Stomach (tissue), 4 donors: Measurements from ENCODE around the gene FGF12.

Source experiments
- CTCF ChIP-seq, 7 experiments: fragments of 450-650 bp in 4 of 7; fragments of 200-600 bp in 3 of 7; sonication (generic) in 3 of 7; IDR thresholded peaks; one replicate each; pipeline ENCODE4 v1.5.1; 2016 to 2019; ENCODE audit warnings: antibody characterized with exemption in 7 of 7, control low read depth in 2 of 7, mild to moderate bottlenecking in 1 of 7
- POLR2A ChIP-seq, 4 donors: fragments of 450-650 bp; IDR thresholded peaks; one replicate each; pipeline ENCODE4 v1.6.1; 2016; ENCODE audit warnings: antibody characterized with exemption in 4 of 4, control low read depth in 2 of 4, mild to moderate bottlenecking in 1 of 4, moderate library complexity in 1 of 4
- POLR2AphosphoS5 ChIP-seq, 3 donors: sonication (generic); formaldehyde crosslinking; IDR thresholded peaks; one replicate each; pipeline ENCODE4 v1.6.1; 2016; ENCODE audit warnings: antibody characterized with exemption in 3 of 3

- TF ChIP-seq CTCF (IDR thresholded peaks at IDR 0.05) (no peak), POLR2AphosphoS5 (IDR thresholded peaks at IDR 0.05) (no peak), POLR2A (IDR thresholded peaks at IDR 0.05) (no peak)
Measured at GRCh38 chr3:192183109-192183508, 544.2 kb downstream of the FGF12 start.
